ENCODE measurements around the gene DFFA. TPM values are rescaled to one million over a fixed set of nuclear protein-coding genes. Genes with fewer than 3 reads are reported as not detected.

Gene DFFA
- total and polyA plus RNA-seq, 4 donors: 10.6 to 20.0 (median 14.3) TPM

GRCh38 chr1:10494754-10495474 is 22.6 kb upstream of the DFFA start:
- Histone ChIP-seq H3K27me3 (ENCODE audit: control insufficient read depth in 4 of 4, insufficient read depth in 4 of 4, low read length in 3 of 4) (no peaks in the 10 kb centered on the region), H3K4me3 (ENCODE audit: low read depth in 1 of 3, low read length in 3 of 3) (no peak overlapping the region), H3K27ac (ENCODE audit: low read depth in 1 of 2, low read length in 2 of 2) (no peak overlapping the region), H3K9me3 (ENCODE audit: control insufficient read depth in 4 of 4, low read length in 3 of 4) (no peaks in the 10 kb centered on the region), H3K36me3 (ENCODE audit: control insufficient read depth in 4 of 4, insufficient read depth in 3 of 4, low read depth in 1 of 4, low read length in 3 of 4) (peaks cover 0 to 6% (median 3%) of the 10 kb centered on the region in 4 donors), H3K4me1 (ENCODE audit: control insufficient read depth in 4 of 4, insufficient read depth in 4 of 4, low read length in 3 of 4) (peaks cover 2 to 43% (median 33%) of the 10 kb centered on the region in 4 donors), H3K9ac (ENCODE audit: low read depth in 1 of 2, low read length in 2 of 2) (no peak overlapping the region)
- DNase-seq (ENCODE audit: low spot score): peak; percentile 89
- TF ChIP-seq FOXA2 (IDR thresholded peaks at IDR 0.05) (no peak), RAD21 (IDR thresholded peaks at IDR 0.05) (peak; percentile 88 to 90), HNF4A (conservative IDR thresholded peaks at IDR 0.05) (no peak), CTCF (IDR thresholded peaks at IDR 0.05; ENCODE audit: low read depth, low read length, missing input control) (peak; percentile 91), FOXA1 (IDR thresholded peaks at IDR 0.05) (no peak)
- WGBS: 7% methylated on average over 15 of the region's 15 CpGs

DNA sequence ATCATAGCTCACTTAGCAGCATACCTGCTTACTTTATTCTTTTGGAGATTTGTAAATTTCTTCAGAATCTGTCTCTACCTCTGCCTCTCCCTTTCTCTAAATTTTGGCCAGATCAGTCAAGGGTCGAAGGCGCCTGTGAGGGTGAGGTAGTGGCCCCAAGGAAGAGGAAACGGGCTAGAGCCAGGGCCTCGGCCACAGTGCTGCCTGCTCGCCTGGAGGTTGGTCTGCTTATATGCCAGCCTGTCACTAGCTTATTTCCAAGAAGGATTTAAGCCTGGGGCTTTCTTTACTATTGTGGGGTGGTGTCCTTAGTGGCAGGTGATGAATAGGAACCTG is 22.1 kb upstream of the DFFA start:
- Histone ChIP-seq H3K9ac (ENCODE audit: low read depth in 1 of 2, low read length in 2 of 2) (no peak overlapping the region), H3K27me3 (ENCODE audit: control insufficient read depth in 4 of 4, insufficient read depth in 4 of 4, low read length in 3 of 4) (no peaks in the 10 kb centered on the region), H3K36me3 (ENCODE audit: control insufficient read depth in 4 of 4, insufficient read depth in 3 of 4, low read depth in 1 of 4, low read length in 3 of 4) (peaks cover 0 to 6% (median 3%) of the 10 kb centered on the region in 4 donors), H3K27ac (ENCODE audit: low read depth in 1 of 2, low read length in 2 of 2) (no peak overlapping the region), H3K9me3 (ENCODE audit: control insufficient read depth in 4 of 4, low read length in 3 of 4) (no peaks in the 10 kb centered on the region), H3K4me1 (ENCODE audit: control insufficient read depth in 4 of 4, insufficient read depth in 4 of 4, low read length in 3 of 4) (peaks cover 2 to 48% (median 39%) of the 10 kb centered on the region in 4 donors), H3K4me3 (ENCODE audit: low read depth in 1 of 3, low read length in 3 of 3) (no peak overlapping the region)
- WGBS: 80% methylated on average over 5 of the region's 5 CpGs
- DNase-seq (ENCODE audit: low spot score): no peak
- TF ChIP-seq RXRA (IDR thresholded peaks at IDR 0.05) (no peak), TAF1 (conservative IDR thresholded peaks at IDR 0.05) (no peak)

GRCh38 chr1:10490286-10490970 is 18.1 kb upstream of the DFFA start:
- Histone ChIP-seq H3K9ac (ENCODE audit: low read depth in 1 of 2, low read length in 2 of 2) (no peak overlapping the region), H3K27me3 (ENCODE audit: control insufficient read depth in 4 of 4, insufficient read depth in 4 of 4, low read length in 3 of 4) (no peaks in the 10 kb centered on the region), H3K36me3 (ENCODE audit: control insufficient read depth in 4 of 4, insufficient read depth in 3 of 4, low read depth in 1 of 4, low read length in 3 of 4) (no peaks in the 10 kb centered on the region), H3K4me1 (ENCODE audit: control insufficient read depth in 4 of 4, insufficient read depth in 4 of 4, low read length in 3 of 4) (peaks cover 4 to 50% (median 44%) of the 10 kb centered on the region in 4 donors), H3K4me3 (ENCODE audit: low read depth in 1 of 3, low read length in 3 of 3) (peak overlapping the region in 1 of 3 donors; percentile 39), H3K27ac (ENCODE audit: low read depth in 1 of 2, low read length in 2 of 2) (peak overlapping the region; percentile 29 to 63), H3K9me3 (ENCODE audit: control insufficient read depth in 4 of 4, low read length in 3 of 4) (no peaks in the 10 kb centered on the region)
- 56% methylated on average over 12 of the region's 12 CpGs for WGBS
- TF ChIP-seq YY1 (IDR thresholded peaks at IDR 0.05) (no peak), EGR1 (IDR thresholded peaks at IDR 0.05; ENCODE audit: low read depth in 2 of 2) (no peak)
- no peak for DNase-seq (ENCODE audit: low spot score)
